Peyer's patch (tissue), 4 donors: Measurements from ENCODE around the gene MAN1B1. TPM values are rescaled to one million over a fixed set of nuclear protein-coding genes. Genes with fewer than 3 reads are reported as not detected.
A peak's percentile ranks its signal among the peaks of the same experiment; 100 is the strongest.

ENCODE experiments used
- DNase-seq, 3 donors: peaks; one replicate each; pipeline ENCODE4 v3.0.0-alpha.2; 2017 to 2019
- H3K27ac ChIP-seq, 4 donors: fragments of 200-600 bp; sonication (generic); one replicate each; pipeline ENCODE4 v1.5.1; 2016 to 2019
- H3K27me3 ChIP-seq, 2 donors: fragments of 200-600 bp; sonication (generic); one replicate each; pipeline ENCODE4 v1.5.1; 2019
- H3K36me3 ChIP-seq, 3 donors: fragments of 200-600 bp; sonication (generic); one replicate each; pipeline ENCODE4 v1.5.1; 2016 to 2019
- H3K4me1 ChIP-seq, 4 donors: fragments of 200-600 bp; sonication (generic); one replicate each; pipeline ENCODE4 v1.5.1; 2016 to 2019
- H3K4me3 ChIP-seq, 4 donors: fragments of 200-600 bp; sonication (generic); 1 replicate in 3 of 4; 2 replicates in 1 of 4; pipeline ENCODE4 v1.5.1; 2016 to 2019; ENCODE audit warnings: mild to moderate bottlenecking in 1 of 4
- H3K9me3 ChIP-seq, 4 donors: fragments of 200-600 bp; sonication (generic); one replicate each; pipeline ENCODE4 v1.5.1; 2016 to 2019; ENCODE audit warnings: mild to moderate bottlenecking in 1 of 4
- POLR2A ChIP-seq, 2 donors: fragments of 450-650 bp; IDR thresholded peaks; one replicate each; pipeline ENCODE4 v1.5.1; 2017; ENCODE audit warnings: antibody characterized with exemption in 2 of 2, mild to moderate bottlenecking in 2 of 2, moderate library complexity in 2 of 2
- total RNA-seq, 4 donors: library from RNA; depleted of rRNA; stranded (reverse); fragments of >200 nt; gene quantifications; one replicate each; pipeline ENCODE4 v1.1.0, GENCODE V29; 2016
- TF ChIP-seq, protein P1 (sequence below), 6 experiments: fragments of 450-650 bp in 4 of 6; fragments of 200-600 bp in 2 of 6; sonication (generic) in 1 of 6; IDR thresholded peaks; one replicate each; pipeline ENCODE4 v1.5.1; 2017 to 2019; ENCODE audit warnings: antibody characterized with exemption in 6 of 6, mild to moderate bottlenecking in 3 of 6, moderate library complexity in 1 of 6

The MAN1B1 gene
- total RNA-seq, 4 donors from 2014 or later, result 42.7 to 74.7 (median 61.0) TPM

DNA sequence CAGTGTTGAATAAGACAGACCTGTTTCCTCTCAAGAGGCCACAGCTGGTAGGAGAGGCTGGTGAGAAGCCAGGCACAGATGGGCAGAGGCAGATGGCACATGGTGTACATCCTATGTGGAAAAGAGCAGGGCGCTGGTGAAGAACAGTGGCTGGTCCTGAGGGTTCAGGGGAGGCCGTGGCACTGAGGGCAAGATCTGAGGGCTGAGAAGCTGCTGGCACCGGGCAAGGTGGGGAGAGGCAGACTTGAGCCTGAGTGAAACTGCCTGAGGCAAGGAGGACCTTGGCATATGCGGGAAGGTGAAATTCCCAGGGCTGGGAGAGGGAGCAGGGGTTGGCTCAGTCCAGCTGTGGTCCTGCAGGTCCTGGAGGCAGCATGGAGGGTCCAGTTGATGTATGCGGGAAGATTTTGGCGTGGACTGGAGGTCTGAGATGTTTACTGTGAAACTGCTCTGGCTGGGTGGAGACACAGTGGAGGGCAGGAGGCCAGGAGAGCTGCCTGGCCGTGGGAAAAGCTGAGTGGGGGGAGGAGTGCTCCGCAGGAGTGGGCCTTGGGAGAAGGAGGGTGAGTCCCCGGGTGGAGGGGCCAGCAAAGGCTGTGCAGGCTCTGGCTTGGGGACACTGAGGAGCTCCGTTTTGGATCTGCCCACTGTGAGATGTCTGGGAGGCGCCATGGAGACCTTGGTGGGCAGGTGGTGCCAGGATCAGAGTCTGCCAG lies 2.6 kb downstream of the MAN1B1 start:
- peaks cover 4 to 19% (median 9%) of the 10 kb centered on the region in 4 donors for H3K4me1 ChIP-seq
- H3K36me3 ChIP-seq, result no peaks in the 10 kb centered on the region
- H3K27me3 ChIP-seq, result no peaks in the 10 kb centered on the region
- no peak overlapping the region for H3K27ac ChIP-seq
- no peak overlapping the region for H3K4me3 ChIP-seq
- no peak for TF ChIP-seq POLR2A (IDR thresholded peaks at IDR 0.05)
- TF ChIP-seq, protein P1, sequence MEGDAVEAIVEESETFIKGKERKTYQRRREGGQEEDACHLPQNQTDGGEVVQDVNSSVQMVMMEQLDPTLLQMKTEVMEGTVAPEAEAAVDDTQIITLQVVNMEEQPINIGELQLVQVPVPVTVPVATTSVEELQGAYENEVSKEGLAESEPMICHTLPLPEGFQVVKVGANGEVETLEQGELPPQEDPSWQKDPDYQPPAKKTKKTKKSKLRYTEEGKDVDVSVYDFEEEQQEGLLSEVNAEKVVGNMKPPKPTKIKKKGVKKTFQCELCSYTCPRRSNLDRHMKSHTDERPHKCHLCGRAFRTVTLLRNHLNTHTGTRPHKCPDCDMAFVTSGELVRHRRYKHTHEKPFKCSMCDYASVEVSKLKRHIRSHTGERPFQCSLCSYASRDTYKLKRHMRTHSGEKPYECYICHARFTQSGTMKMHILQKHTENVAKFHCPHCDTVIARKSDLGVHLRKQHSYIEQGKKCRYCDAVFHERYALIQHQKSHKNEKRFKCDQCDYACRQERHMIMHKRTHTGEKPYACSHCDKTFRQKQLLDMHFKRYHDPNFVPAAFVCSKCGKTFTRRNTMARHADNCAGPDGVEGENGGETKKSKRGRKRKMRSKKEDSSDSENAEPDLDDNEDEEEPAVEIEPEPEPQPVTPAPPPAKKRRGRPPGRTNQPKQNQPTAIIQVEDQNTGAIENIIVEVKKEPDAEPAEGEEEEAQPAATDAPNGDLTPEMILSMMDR (IDR thresholded peaks at IDR 0.05), result no peak
- no peak for DNase-seq
- no peaks in the 10 kb centered on the region for H3K9me3 ChIP-seq

DNA sequence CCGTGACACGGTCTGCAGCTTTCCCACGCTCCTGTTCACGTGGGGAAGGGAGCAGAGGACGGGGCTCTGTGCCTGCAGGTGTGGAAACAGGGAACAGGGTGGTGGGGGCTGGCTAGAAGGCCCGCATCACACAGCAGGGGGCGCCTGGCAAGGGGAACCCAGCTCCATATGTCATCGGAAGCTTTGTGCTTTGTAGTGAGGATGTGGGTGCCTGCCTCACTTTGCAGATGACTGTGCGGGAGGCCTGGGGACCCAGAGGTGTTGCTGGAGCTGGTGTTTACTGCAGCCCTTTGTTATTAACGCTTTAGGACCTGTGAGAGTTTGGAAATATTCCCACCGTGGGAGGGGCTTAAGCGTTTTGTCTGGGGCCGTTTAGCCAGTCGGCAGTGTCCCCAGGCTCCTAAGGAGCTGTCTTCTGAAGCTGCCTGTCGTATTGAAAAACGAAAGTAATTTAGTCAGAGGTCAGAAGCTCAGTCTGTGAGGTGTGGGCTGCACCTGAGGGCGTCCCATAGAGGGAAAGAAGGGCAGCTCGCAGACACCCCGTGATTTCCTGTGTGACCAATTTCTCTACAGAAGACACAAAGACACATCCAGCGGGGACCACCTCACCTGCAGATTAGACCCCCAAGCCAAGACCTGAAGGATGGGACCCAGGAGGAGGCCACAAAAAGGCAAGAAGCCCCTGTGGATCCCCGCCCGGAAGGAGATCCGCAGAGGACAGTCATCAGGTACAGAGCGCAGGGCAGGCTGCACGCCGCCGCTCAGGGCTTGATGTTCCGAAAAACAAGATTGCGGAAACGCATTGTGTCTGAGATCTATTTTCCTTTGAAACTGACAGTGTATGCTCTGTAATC lies 9.1 kb downstream of the MAN1B1 start:
- Histone ChIP-seq H3K4me1 (peaks cover 0 to 4% (median 0%) of the 10 kb centered on the region in 4 donors), H3K27me3 (no peaks in the 10 kb centered on the region), H3K9me3 (no peaks in the 10 kb centered on the region), H3K36me3 (peaks cover 0 to 46% (median 0%) of the 10 kb centered on the region in 3 donors), H3K4me3 (peak overlapping the region; percentile 9 to 42 (median 25)), H3K27ac (peak overlapping the region; percentile 50 to 80 (median 66))
- peak; percentile 70 to 91 (median 89) for DNase-seq
- peak in 1 of 2 donors; percentile 26 for TF ChIP-seq POLR2A (IDR thresholded peaks at IDR 0.05)
- TF ChIP-seq, protein P1 (IDR thresholded peaks at IDR 0.05), result peak; percentile 4 to 63 (median 30)

- H3K27me3 ChIP-seq, result no peaks in the 10 kb centered on the region
- no peak overlapping the region for H3K4me3 ChIP-seq
- H3K27ac ChIP-seq, result peak overlapping the region in 3 of 4 donors; percentile 59 to 80 (median 72)
- H3K9me3 ChIP-seq, result no peaks in the 10 kb centered on the region
- no peak for DNase-seq
- peaks cover 0 to 4% (median 0%) of the 10 kb centered on the region in 4 donors for H3K4me1 ChIP-seq
- no peak for TF ChIP-seq POLR2A (IDR thresholded peaks at IDR 0.05)
- TF ChIP-seq, protein P1 (IDR thresholded peaks at IDR 0.05), result no peak
- H3K36me3 ChIP-seq, result peaks cover 0 to 57% (median 0%) of the 10 kb centered on the region in 3 donors
Observed at GRCh38 chr9:137096785-137097546, 10.2 kb downstream of the MAN1B1 start.

DNA sequence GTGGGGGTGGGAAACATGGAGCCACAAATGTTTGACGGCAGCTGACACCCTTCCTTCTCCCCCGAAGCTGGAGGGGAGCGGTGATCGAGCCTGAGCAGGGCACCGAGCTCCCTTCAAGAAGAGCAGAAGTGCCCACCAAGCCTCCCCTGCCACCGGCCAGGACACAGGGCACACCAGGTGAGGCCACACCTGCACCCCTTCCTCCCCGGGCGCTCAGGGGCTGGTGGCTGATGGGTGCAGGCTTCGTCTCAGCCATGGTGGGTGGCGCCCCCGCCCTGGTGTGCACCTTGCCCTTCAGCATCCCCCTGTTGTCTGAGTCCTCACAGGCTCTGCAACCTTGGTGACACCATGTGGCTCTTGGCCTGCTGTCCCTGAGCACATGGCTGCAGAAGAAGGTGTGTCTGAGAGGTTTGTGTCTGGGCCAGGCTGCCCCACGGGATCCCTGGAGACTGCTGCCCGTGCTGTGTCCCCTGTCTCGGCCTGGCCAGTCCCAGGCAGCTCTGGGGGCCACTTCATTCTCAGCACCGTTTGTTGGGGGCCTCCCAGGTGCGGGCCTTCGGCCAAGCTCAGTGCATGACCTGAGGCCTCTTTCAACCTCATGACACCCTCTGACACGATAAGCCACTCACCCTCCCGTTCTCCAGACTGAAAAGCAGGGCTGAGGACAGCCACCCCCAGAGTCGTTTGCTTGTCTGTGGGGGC lies 11.1 kb downstream of the MAN1B1 start:
- Histone ChIP-seq H3K27me3 (no peaks in the 10 kb centered on the region), H3K27ac (no peak overlapping the region), H3K9me3 (no peaks in the 10 kb centered on the region), H3K4me3 (no peak overlapping the region), H3K4me1 (peaks cover 0 to 4% (median 0%) of the 10 kb centered on the region in 4 donors), H3K36me3 (peaks cover 0 to 66% (median 0%) of the 10 kb centered on the region in 3 donors)
- TF ChIP-seq, protein P1 (IDR thresholded peaks at IDR 0.05), result no peak
- TF ChIP-seq POLR2A (IDR thresholded peaks at IDR 0.05), result no peak
- DNase-seq, result no peak

- Histone ChIP-seq H3K36me3 (peaks cover 0 to 80% (median 0%) of the 10 kb centered on the region in 3 donors), H3K4me1 (peaks cover 0 to 4% (median 0%) of the 10 kb centered on the region in 4 donors), H3K9me3 (no peaks in the 10 kb centered on the region), H3K27ac (no peak overlapping the region), H3K4me3 (no peak overlapping the region), H3K27me3 (no peaks in the 10 kb centered on the region)
- DNase-seq, result no peak
- TF ChIP-seq, protein P1 (IDR thresholded peaks at IDR 0.05), result no peak
- no peak for TF ChIP-seq POLR2A (IDR thresholded peaks at IDR 0.05)
Observed at GRCh38 chr9:137099231-137099630, 12.4 kb downstream of the MAN1B1 start.
